Measurements from ENCODE around the gene TBC1D14.

GRCh38 chr4:6916587-6917460 lies 7.2 kb downstream of the TBC1D14 start:
- TF ChIP-seq POLR2AphosphoS5 (IDR thresholded peaks at IDR 0.05; ENCODE audit: low read depth, low read length) (no peak), USF1 (IDR thresholded peaks at IDR 0.05; ENCODE audit: borderline replicate concordance, low read depth) (no peak)
- TF ChIP-seq, protein P1, sequence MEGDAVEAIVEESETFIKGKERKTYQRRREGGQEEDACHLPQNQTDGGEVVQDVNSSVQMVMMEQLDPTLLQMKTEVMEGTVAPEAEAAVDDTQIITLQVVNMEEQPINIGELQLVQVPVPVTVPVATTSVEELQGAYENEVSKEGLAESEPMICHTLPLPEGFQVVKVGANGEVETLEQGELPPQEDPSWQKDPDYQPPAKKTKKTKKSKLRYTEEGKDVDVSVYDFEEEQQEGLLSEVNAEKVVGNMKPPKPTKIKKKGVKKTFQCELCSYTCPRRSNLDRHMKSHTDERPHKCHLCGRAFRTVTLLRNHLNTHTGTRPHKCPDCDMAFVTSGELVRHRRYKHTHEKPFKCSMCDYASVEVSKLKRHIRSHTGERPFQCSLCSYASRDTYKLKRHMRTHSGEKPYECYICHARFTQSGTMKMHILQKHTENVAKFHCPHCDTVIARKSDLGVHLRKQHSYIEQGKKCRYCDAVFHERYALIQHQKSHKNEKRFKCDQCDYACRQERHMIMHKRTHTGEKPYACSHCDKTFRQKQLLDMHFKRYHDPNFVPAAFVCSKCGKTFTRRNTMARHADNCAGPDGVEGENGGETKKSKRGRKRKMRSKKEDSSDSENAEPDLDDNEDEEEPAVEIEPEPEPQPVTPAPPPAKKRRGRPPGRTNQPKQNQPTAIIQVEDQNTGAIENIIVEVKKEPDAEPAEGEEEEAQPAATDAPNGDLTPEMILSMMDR (IDR thresholded peaks at IDR 0.05) = no peak
